Cardiac septum (tissue), 1 donor: ENCODE results near the gene MLXIP. TPM values are rescaled to one million over a fixed set of nuclear protein-coding genes. Genes with fewer than 3 reads are reported as not detected.
"Not testable (repeated sequence)": the region's sequence is repeated elsewhere in the genome, so short reads cannot be mapped to it uniquely, and the experiment has no call there.

Source experiments
- DNase-seq: peaks from one replicate; pipeline ENCODE4 v3.0.0-alpha.2; 2020; ENCODE audit warnings: low spot score
- intact Hi-C: fragments of 100-400 bp; cut with DNase I; formaldehyde crosslinking; loops from one replicate; pipeline ENCODE4 v1.14.0; 2022
- total RNA-seq: library from RNA; stranded (reverse); fragmentation: NEBNext Ultra II Directional; extraction: Animal tissue kit (Norgen Biotek cat#: 25700); gene quantifications from one replicate; pipeline ENCODE4 v1.2.1, GENCODE V29; 2021
- donor health status: DM: no; HTN: no; CAD: no.

MLXIP gene
- total RNA-seq, 1 donor from 2014 or later = 24.7 TPM

GRCh38 chr12:122051231-122051876 lies 27.2 kb upstream of the MLXIP start:
- intact Hi-C loops = loop anchor here (10.0 kb wide), 1 partner anchor 173 kb away; the partner anchor contains the start of gene DIABLO
- peak; percentile 88 for DNase-seq

GRCh38 chr12:122052285-122052684 lies 26.3 kb upstream of the MLXIP start:
- intact Hi-C loops = loop anchor here (10.0 kb wide), 1 partner anchor 173 kb away; the partner anchor contains the start of gene DIABLO

GRCh38 chr12:122054842-122055520 lies 23.6 kb upstream of the MLXIP start:
- DNase-seq = no peak
- intact Hi-C loops = loop anchor here (1.0 to 10.0 kb wide), 2 partner anchors 68 to 170 kb away; partner anchors contain the start of gene DIABLO

More at GRCh38 chr12:122052285-122052684, 26.3 kb upstream of the MLXIP start:
- DNase-seq = no peak

- intact Hi-C loops = loop anchor here (10.0 kb wide), 1 partner anchor 168 kb away; the partner anchor contains the start of gene DIABLO
- not testable (repeated sequence) for DNase-seq
Observed at GRCh38 chr12:122056406-122056805, 22.1 kb upstream of the MLXIP start.

GRCh38 chr12:122057007-122057735 lies 21.4 kb upstream of the MLXIP start:
- no peak for DNase-seq
- intact Hi-C loops = loop anchor here (10.0 kb wide), 1 partner anchor 168 kb away; the partner anchor contains the start of gene DIABLO

GRCh38 chr12:122057769-122058168 lies 20.8 kb upstream of the MLXIP start:
- intact Hi-C loops = loop anchor here (10.0 kb wide), 1 partner anchor 167 kb away; the partner anchor contains the start of gene DIABLO

GRCh38 chr12:122058549-122059149 lies 19.9 kb upstream of the MLXIP start:
- intact Hi-C loops = loop anchor here (10.0 kb wide), 1 partner anchor 166 kb away; the partner anchor contains the start of gene DIABLO

More at GRCh38 chr12:122057769-122058168, 20.8 kb upstream of the MLXIP start:
- DNase-seq = no peak

GRCh38 chr12:122059203-122059960 lies 19.2 kb upstream of the MLXIP start:
- no peak for DNase-seq
- intact Hi-C loops = loop anchor here (10.0 kb wide), 1 partner anchor 165 kb away; the partner anchor contains the start of gene DIABLO

More at GRCh38 chr12:122058549-122059149, 19.9 kb upstream of the MLXIP start:
- DNase-seq = no peak

- intact Hi-C loops = no loop called here
- no peak for DNase-seq
Observed at GRCh38 chr12:122060081-122060501, 18.5 kb upstream of the MLXIP start.

GRCh38 chr12:122061253-122061652 lies 17.3 kb upstream of the MLXIP start:
- intact Hi-C loops = no loop called here

GRCh38 chr12:122062832-122063693 lies 15.5 kb upstream of the MLXIP start:
- intact Hi-C loops = no loop called here
- no peak for DNase-seq

More at GRCh38 chr12:122061253-122061652, 17.3 kb upstream of the MLXIP start:
- DNase-seq = no peak

- intact Hi-C loops = no loop called here
- DNase-seq = no peak
Observed at GRCh38 chr12:122063694-122064024, 14.9 kb upstream of the MLXIP start.

- peak; percentile 89 for DNase-seq
- intact Hi-C loops = no loop called here
Observed at GRCh38 chr12:122064025-122064777, 14.4 kb upstream of the MLXIP start.

- intact Hi-C loops = no loop called here
- no peak for DNase-seq
Observed at GRCh38 chr12:122064780-122065588, 13.6 kb upstream of the MLXIP start.

- no peak for DNase-seq
- intact Hi-C loops = no loop called here
Observed at GRCh38 chr12:122067548-122067947, 11.0 kb upstream of the MLXIP start.

- no peak for DNase-seq
- intact Hi-C loops = no loop called here
Observed at GRCh38 chr12:122067966-122068365, 10.6 kb upstream of the MLXIP start.
